ENCODE results near the gene KIF13A.

KIF13A gene

DNA sequence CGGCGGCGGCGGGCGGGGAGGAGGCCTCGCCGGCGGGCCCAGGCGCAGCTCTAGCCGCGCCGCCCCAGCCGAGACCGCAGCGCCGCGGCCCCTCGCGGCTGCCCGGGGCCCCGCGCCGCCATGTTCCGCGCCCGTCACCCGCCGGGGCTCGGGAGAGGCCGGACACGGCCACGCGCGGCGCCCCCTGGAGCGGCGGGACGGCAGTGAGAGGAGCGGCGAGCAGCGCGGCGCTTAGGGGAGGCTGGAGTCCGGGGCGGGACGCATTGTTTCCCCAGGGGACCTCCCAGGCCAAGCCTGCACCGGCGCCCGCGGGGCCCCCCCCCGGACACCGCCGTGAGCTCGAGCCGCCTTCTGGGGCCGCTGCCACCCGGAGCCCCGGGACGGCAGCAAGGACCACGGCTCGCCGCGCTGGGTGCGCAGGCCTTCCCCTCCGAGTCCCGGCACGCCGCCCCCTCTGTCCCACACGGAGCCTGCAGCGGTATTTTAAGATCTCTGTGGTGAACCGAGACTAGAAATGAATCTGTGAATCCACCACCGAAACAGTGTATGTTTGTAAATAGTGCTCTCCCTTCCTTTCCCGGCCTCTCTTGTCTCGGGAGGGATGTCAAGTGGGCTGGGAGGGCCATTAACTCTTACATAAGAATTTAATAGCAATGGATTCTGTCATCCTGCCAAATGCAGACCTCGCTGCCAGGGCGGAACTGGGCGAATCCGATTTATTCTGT is 424 bp upstream of the KIF13A start:
- TF ChIP-seq CTCF (IDR thresholded peaks at IDR 0.05; ENCODE audit: insufficient read depth, low read length), result no peak
- TF ChIP-seq REST (IDR thresholded peaks at IDR 0.05; ENCODE audit: insufficient replicate concordance, low read depth), result no peak
- TF ChIP-seq POLR2AphosphoS5 (IDR thresholded peaks at IDR 0.05; ENCODE audit: low read depth), result no peak
- no peak for TF ChIP-seq SPI1 (IDR thresholded peaks at IDR 0.05; ENCODE audit: borderline replicate concordance, low read depth)
- no peak for TF ChIP-seq GABPA (IDR thresholded peaks at IDR 0.05; ENCODE audit: low read depth)
- Histone ChIP-seq H3K4me3 (replicated peaks; ENCODE audit: insufficient read depth, low read length) (peak overlapping the region; percentile 58), H3K27me3 (ENCODE audit: insufficient read depth, poor library complexity, severe bottlenecking) (peaks cover 4% of the 10 kb centered on the region), H3K27ac (replicated peaks) (no peak overlapping the region)
- peak in 1 of 2 experiments; percentile 22 for DNase-seq (ENCODE audit: low read depth in 1 of 2, low spot score in 1 of 2)

- DNase-seq (ENCODE audit: low read depth in 1 of 2, low spot score in 1 of 2), result peak in 1 of 2 experiments; percentile 47
- peak overlapping the region; percentile 49 for H3K4me3 ChIP-seq (replicated peaks; ENCODE audit: insufficient read depth, low read length)
- no peak for TF ChIP-seq REST (IDR thresholded peaks at IDR 0.05; ENCODE audit: insufficient replicate concordance, low read depth)
- no peak for TF ChIP-seq SPI1 (IDR thresholded peaks at IDR 0.05; ENCODE audit: borderline replicate concordance, low read depth)
- no peak for TF ChIP-seq POLR2AphosphoS5 (IDR thresholded peaks at IDR 0.05; ENCODE audit: low read depth)
- no peak for TF ChIP-seq GABPA (IDR thresholded peaks at IDR 0.05; ENCODE audit: low read depth)
- TF ChIP-seq CTCF (IDR thresholded peaks at IDR 0.05; ENCODE audit: insufficient read depth, low read length), result no peak
- H3K27me3 ChIP-seq (ENCODE audit: insufficient read depth, poor library complexity, severe bottlenecking), result peaks cover 4% of the 10 kb centered on the region
- no peak overlapping the region for H3K27ac ChIP-seq (replicated peaks)
These were observed 584 bp downstream of the KIF13A start for GRCh38 chr6:17986656-17987446.

- no peak for DNase-seq (ENCODE audit: low read depth in 1 of 2, low spot score in 1 of 2)
- Histone ChIP-seq H3K27me3 (ENCODE audit: insufficient read depth, poor library complexity, severe bottlenecking) (peaks cover 4% of the 10 kb centered on the region), H3K27ac (replicated peaks) (no peak overlapping the region), H3K4me3 (replicated peaks; ENCODE audit: insufficient read depth, low read length) (no peak overlapping the region)
- TF ChIP-seq GABPA (IDR thresholded peaks at IDR 0.05; ENCODE audit: low read depth) (no peak), POLR2AphosphoS5 (IDR thresholded peaks at IDR 0.05; ENCODE audit: low read depth) (no peak), CTCF (IDR thresholded peaks at IDR 0.05; ENCODE audit: insufficient read depth, low read length) (no peak)
These were observed 1.3 kb downstream of the KIF13A start for GRCh38 chr6:17985934-17986655.

All from HL-60 (cell line).